ENCODE results near the gene PLPPR3.
"Not testable (repeated sequence)": the region's sequence is repeated elsewhere in the genome, so short reads cannot be mapped to it uniquely, and the experiment has no call there.

The PLPPR3 gene

GRCh38 chr19:831407-832369, 9.9 kb upstream of the PLPPR3 start:
- FAIRE-seq = no peak

GRCh38 chr19:829129-829758, 7.5 kb upstream of the PLPPR3 start:
- no peak for DNase-seq (ENCODE audit: insufficient read length, low spot score)
- no peak for FAIRE-seq

More at GRCh38 chr19:831407-832369, 9.9 kb upstream of the PLPPR3 start:
- no peak for DNase-seq (ENCODE audit: insufficient read length, low spot score)

- DNase-seq (ENCODE audit: insufficient read length, low spot score) (no peak), FAIRE-seq (no peak)
Observed at GRCh38 chr19:827710-828321, 6.1 kb upstream of the PLPPR3 start, which contains the start of gene AZU1. TSS of gene AZU1 (plus strand) at chr19:827837. CDS start at chr19:827847, 10 bp downstream.

- DNase-seq (ENCODE audit: insufficient read length, low spot score) = no peak
- FAIRE-seq = no peak
Observed at GRCh38 chr19:827314-827709, 5.6 kb upstream of the PLPPR3 start.

- FAIRE-seq (no peak), DNase-seq (ENCODE audit: insufficient read length, low spot score) (no peak)
Observed at GRCh38 chr19:825897-826644, 4.3 kb upstream of the PLPPR3 start.

- DNase-seq (ENCODE audit: insufficient read length, low spot score) = no peak
- no peak for FAIRE-seq
Observed at GRCh38 chr19:824885-825284, 3.1 kb upstream of the PLPPR3 start.

DNA sequence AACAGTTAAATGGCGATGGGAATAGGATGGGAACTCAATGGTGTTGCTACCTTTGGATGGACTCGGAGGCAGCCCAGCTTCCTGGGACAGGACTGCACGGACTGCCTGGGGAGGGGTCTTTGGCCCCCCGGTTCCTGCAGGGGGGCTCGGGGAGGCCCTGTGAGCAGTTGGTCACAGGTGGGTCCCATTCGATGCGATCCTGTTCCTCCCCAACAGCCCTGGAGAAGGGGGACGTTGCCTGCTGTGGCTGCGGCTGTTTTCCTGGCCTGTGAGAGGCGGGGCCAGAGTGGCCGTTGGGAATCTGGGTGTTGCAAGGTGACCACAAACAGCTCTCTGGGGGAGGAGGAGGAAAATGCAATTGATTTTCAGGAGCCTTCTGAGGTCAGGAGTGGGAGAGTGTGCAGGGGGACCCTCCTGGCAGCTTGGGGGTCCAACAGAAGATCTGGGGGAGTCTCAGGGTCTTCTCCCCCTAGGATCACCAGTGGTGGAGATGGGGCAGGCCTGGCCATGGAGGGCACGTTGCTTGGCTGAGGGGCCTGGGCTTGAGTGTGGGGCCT, 1.9 kb upstream of the PLPPR3 start:
- DNase-seq (ENCODE audit: insufficient read length, low spot score) (peak; percentile 60), FAIRE-seq (no peak)

DNA sequence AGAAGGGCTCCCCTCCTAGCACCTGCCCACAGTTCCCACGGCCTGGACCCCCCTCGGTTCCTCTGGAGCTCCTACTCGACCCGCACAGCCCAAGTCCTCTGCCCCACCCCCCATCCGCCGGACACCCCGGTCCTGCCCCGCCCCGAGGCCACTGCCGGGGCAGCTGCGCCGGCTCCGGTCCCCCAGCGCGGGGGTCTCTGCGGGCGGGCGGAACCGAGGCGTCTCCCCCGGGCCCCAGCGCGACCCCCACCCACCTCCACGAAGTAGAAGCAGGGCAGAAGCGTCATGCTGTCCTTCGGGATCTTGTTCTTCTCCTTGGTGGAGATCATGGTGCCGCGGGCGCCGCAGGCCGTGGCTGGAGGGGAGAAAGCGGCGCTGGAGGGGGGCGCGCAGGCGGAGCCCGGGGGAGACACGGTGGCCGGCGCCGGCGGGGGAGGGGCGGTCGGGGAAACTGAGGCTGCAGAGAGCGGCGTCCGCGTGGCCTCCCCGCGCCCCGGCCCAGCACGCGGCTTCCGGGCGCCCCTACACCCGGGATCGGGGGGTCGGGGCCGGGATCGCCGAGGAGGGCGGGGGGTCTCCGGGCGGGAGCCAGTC, 427 bp downstream of the PLPPR3 start:
- DNase-seq (ENCODE audit: insufficient read length, low spot score) = no peak
- FAIRE-seq = no peak

DNA sequence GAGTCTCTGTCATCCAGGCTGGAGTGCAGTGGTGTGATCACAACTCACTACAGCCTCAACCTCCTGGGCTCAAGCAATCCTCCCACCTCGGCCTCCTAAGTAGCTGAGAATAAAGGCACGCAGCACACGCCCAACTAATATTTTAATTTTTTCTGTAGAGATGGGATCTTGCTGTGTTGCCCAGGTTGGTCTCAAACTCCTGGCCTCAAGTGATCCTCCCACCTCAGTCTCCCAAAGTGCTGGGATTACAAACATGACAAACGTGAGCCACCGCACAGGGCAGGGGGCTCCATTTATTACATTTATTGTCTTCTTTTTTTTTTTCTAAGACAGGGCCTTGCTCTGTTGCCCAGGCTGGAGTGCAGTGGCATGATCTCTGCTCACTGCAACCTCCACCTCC, 1.5 kb downstream of the PLPPR3 start:
- FAIRE-seq; DNase-seq (ENCODE audit: insufficient read length, low spot score): not testable (repeated sequence)

- DNase-seq (ENCODE audit: insufficient read length, low spot score) (no peak), FAIRE-seq (peak; percentile 66)
Observed at GRCh38 chr19:816500-816857, 5.3 kb downstream of the PLPPR3 start.

- FAIRE-seq (peak; percentile 64), DNase-seq (ENCODE audit: insufficient read length, low spot score) (no peak)
Observed at GRCh38 chr19:815775-816499, 5.8 kb downstream of the PLPPR3 start.

- DNase-seq (ENCODE audit: insufficient read length, low spot score) = no peak
- no peak for FAIRE-seq
Observed at GRCh38 chr19:815079-815774, 6.5 kb downstream of the PLPPR3 start.

- no peak for DNase-seq (ENCODE audit: insufficient read length, low spot score)
- peak; percentile 55 for FAIRE-seq
Observed at GRCh38 chr19:814152-815078, 7.3 kb downstream of the PLPPR3 start.

GRCh38 chr19:813219-814151, 8.3 kb downstream of the PLPPR3 start:
- FAIRE-seq = no peak
- DNase-seq (ENCODE audit: insufficient read length, low spot score) = no peak

- FAIRE-seq (no peak), DNase-seq (ENCODE audit: insufficient read length, low spot score) (no peak)
Observed at GRCh38 chr19:812747-813218, 9.0 kb downstream of the PLPPR3 start.

- DNase-seq (ENCODE audit: insufficient read length, low spot score) (no peak), FAIRE-seq (no peak)
Observed at GRCh38 chr19:812049-812746, 9.6 kb downstream of the PLPPR3 start.

Data from HTR-8/SVneo (cell line).